ENCODE measurements around the gene PLCH1.

GRCh38 chr3:155448531-155448930, 296.3 kb downstream of the PLCH1 start:
- TF ChIP-seq CTCF (conservative IDR thresholded peaks at IDR 0.05 in 1 of 2, IDR thresholded peaks at IDR 0.05 in 1 of 2; ENCODE audit: low read depth in 1 of 2, low read length in 2 of 2) (no peak), EZH2 (IDR thresholded peaks at IDR 0.05; ENCODE audit: low read length, missing control alignments) (no peak)
